Posterior vena cava (tissue), 2 donors: ENCODE results near the gene CCDC54. TPM values are rescaled to one million over a fixed set of nuclear protein-coding genes. Genes with fewer than 3 reads are reported as not detected.

Experiments used
- DNase-seq: peaks from one replicate; pipeline ENCODE4 v3.0.0-alpha.2; 2020; ENCODE audit warnings: low spot score
- intact Hi-C, 2 donors: fragments of 100-400 bp; cut with DNase I; formaldehyde crosslinking; loops; one replicate each; pipeline versions ENCODE4 v1.14.1 to v1.14.2; 2022 to 2023
- total RNA-seq, 2 donors: library from RNA; stranded (reverse); fragmentation: NEBNext Ultra II Directional; extraction: Animal tissue kit (Norgen Biotek cat#: 25700); gene quantifications; one replicate each; pipeline ENCODE4 v1.2.1, GENCODE V29; 2021
- donor health status: DM: yes; HTN: yes; CAD: no.
- donor health status: DM: yes; HTN: yes; CAD: no.

Gene CCDC54
- total RNA-seq, 2 donors from 2014 or later, result not detected

GRCh38 chr3:107384907-107385306, 7.7 kb downstream of the CCDC54 start:
- intact Hi-C loops, result no loop called here
- DNase-seq, result no peak

- DNase-seq, result no peak
- intact Hi-C loops, result no loop called here
These were observed 10.3 kb downstream of the CCDC54 start for GRCh38 chr3:107387555-107387954.

- DNase-seq, result no peak
- intact Hi-C loops, result no loop called here
These were observed 15.4 kb downstream of the CCDC54 start for GRCh38 chr3:107392549-107393165.

- intact Hi-C loops, result no loop called here
- no peak for DNase-seq
These were observed 17.3 kb downstream of the CCDC54 start for GRCh38 chr3:107394502-107394901.

- intact Hi-C loops, result no loop called here
- DNase-seq, result no peak
These were observed 17.8 kb downstream of the CCDC54 start for GRCh38 chr3:107395066-107395465.

- intact Hi-C loops, result no loop called here
- no peak for DNase-seq
These were observed 24.1 kb downstream of the CCDC54 start for GRCh38 chr3:107401301-107401700.

GRCh38 chr3:107402214-107402613, 25.0 kb downstream of the CCDC54 start:
- DNase-seq, result no peak
- intact Hi-C loops, result no loop called here

GRCh38 chr3:107404727-107405469, 27.7 kb downstream of the CCDC54 start:
- intact Hi-C loops, result no loop called here
- DNase-seq, result no peak

GRCh38 chr3:107407355-107407754, 30.1 kb downstream of the CCDC54 start:
- intact Hi-C loops, result no loop called here
- DNase-seq, result no peak

- intact Hi-C loops, result no loop called here
These were observed 31.3 kb downstream of the CCDC54 start for GRCh38 chr3:107408513-107408912.

GRCh38 chr3:107409365-107409764, 32.1 kb downstream of the CCDC54 start:
- intact Hi-C loops, result no loop called here
- DNase-seq, result no peak

More at GRCh38 chr3:107408513-107408912, 31.3 kb downstream of the CCDC54 start:
- no peak for DNase-seq

- DNase-seq, result no peak
- intact Hi-C loops, result no loop called here
These were observed 33.4 kb downstream of the CCDC54 start for GRCh38 chr3:107410606-107411005.

- DNase-seq, result no peak
- intact Hi-C loops, result no loop called here
These were observed 33.8 kb downstream of the CCDC54 start for GRCh38 chr3:107411056-107411455.

GRCh38 chr3:107411779-107412178, 34.5 kb downstream of the CCDC54 start:
- DNase-seq, result no peak
- intact Hi-C loops, result no loop called here

GRCh38 chr3:107412376-107412775, 35.1 kb downstream of the CCDC54 start:
- intact Hi-C loops, result no loop called here
- no peak for DNase-seq

- intact Hi-C loops, result no loop called here
- no peak for DNase-seq
These were observed 36.0 kb downstream of the CCDC54 start for GRCh38 chr3:107413264-107413663.

GRCh38 chr3:107414325-107414964, 37.2 kb downstream of the CCDC54 start:
- intact Hi-C loops, result no loop called here
- no peak for DNase-seq

GRCh38 chr3:107416138-107416537, 38.9 kb downstream of the CCDC54 start:
- intact Hi-C loops, result no loop called here
- DNase-seq, result no peak

- no peak for DNase-seq
- intact Hi-C loops, result no loop called here
These were observed 39.6 kb downstream of the CCDC54 start for GRCh38 chr3:107416886-107417285.

- intact Hi-C loops, result loop anchor here in 1 of 2 donors (10.0 kb wide), 1 partner anchor 176 kb away; no protein-coding TSS in a partner anchor
These were observed 44.0 kb downstream of the CCDC54 start for GRCh38 chr3:107421170-107421792.

More at GRCh38 chr3:107421170-107421792, 44.0 kb downstream of the CCDC54 start:
- no peak for DNase-seq
